ENCODE data around the gene TMEM134. TPM values are rescaled to one million over a fixed set of nuclear protein-coding genes. Genes with fewer than 3 reads are reported as not detected.

Gene TMEM134
- total RNA-seq, 4 donors from 2014 or later: 109 to 205 (median 145) TPM

GRCh38 chr11:67495234-67496005 is 26.4 kb upstream of the TMEM134 start:
- intact Hi-C loops (cut with DNase I): no loop called here
- WGBS, 2 donors: 86% methylated on average over 6 of the region's 16 CpGs; no CpG with 5 or more reads in 1 of the 2 donors
- Histone ChIP-seq H3K4me3 (no peak overlapping the region), H3K27me3 (no peaks in the 10 kb centered on the region), H3K4me1 (no peaks in the 10 kb centered on the region), H3K36me3 (peaks cover 24 to 100% (median 32%) of the 10 kb centered on the region in 3 donors), H3K27ac (no peak overlapping the region), H3K9me3 (no peaks in the 10 kb centered on the region)
- TF ChIP-seq POLR2A (IDR thresholded peaks at IDR 0.05) (no peak), CTCF (IDR thresholded peaks at IDR 0.05) (no peak)
- DNase-seq: no peak

DNA sequence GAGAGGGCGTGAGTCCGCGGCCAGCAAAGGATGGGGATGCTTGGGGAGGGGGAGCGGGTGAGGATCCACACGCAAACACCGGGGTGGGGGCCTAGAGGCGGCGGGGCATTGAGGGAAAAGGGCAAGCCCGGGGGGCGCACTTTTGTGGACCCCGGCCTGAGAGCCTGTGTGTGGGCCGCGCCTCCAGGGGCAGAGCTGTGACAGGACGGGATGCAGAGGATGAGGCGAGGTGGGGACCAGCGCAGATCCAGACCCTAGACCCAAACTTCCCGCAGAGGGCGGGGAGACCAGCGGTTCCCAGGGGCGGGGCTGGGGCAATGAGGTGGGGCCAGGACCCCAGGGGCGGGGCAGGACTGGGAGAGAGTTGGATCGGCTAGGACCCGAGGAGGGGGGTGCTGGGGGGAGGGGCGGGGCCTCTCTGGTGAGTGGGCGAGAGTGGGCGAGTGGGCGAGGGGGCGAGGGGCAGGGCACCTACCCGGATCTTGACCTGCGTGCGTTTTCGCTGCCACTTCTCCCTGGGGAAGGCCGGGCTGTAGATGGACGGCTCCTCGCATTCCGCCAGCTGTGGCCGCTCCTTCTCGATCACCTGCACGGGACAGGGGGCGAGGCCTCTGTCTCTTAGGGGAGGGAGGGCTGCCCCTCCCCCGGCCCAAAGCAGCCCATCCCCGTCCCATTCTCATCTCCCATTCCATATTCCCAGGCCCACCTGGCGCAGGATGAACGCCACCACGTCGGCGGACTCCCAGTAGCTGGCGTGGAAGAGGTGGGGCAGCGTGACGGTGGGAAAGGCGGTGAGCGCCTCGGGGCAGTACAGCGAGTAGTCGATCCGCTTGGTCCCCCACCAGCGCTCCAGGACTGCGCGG is 25.6 kb upstream of the TMEM134 start:
- DNase-seq: no peak

DNA sequence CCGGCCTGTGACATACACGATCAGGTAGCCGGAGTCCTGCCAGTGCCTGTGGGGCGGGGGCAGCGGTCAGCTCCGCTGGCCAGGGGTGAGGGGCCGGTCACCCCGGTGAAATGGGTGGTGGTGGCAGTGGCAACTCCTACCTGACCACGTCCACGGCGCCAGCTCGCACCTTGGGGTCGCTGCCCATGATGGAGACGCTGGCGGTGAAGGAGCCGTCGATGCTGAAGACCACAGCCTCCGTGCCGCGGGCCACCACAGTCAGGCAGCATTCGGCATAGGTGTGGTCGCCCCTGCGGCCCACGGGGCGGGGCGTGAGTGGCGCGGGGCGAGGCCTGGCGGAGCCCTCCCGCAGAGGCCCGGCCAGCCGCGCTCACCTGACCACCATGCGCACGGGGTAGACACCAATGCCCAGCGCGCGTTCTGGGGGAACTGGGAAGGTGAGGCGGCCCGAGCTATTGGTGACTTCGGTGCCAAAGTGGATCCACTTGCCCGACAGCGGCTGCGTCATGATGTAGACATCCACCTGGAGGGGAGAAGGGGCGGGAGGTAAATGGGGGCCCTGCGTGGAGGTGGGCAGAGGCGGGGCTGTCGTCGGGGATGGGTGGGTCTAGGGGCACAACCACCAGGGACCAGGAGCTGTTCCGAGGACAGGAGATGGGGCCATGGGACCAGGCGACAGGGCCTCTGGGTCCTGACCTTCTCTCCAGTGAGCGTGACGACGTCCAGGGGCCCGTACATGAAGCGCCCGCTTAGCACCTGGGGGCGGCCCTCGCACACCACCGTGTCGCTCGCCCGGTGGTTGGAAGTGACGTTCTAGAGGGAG is 24.7 kb upstream of the TMEM134 start:
- no peak for DNase-seq
- Histone ChIP-seq H3K4me3 (no peak overlapping the region), H3K9me3 (no peaks in the 10 kb centered on the region), H3K4me1 (no peaks in the 10 kb centered on the region), H3K36me3 (peaks cover 39 to 100% (median 43%) of the 10 kb centered on the region in 3 donors), H3K27me3 (no peaks in the 10 kb centered on the region), H3K27ac (no peak overlapping the region)
- TF ChIP-seq POLR2A (IDR thresholded peaks at IDR 0.05) (no peak), CTCF (IDR thresholded peaks at IDR 0.05) (no peak)
- intact Hi-C loops (cut with DNase I): no loop called here
- WGBS, 2 donors: 90 to 93% methylated on average over 2 to 33 of the region's 65 CpGs

More for the DNA sequence above, 25.6 kb upstream of the TMEM134 start:
- TF ChIP-seq CTCF (IDR thresholded peaks at IDR 0.05): no peak
- no peak for TF ChIP-seq POLR2A (IDR thresholded peaks at IDR 0.05)
- no peak overlapping the region for H3K4me3 ChIP-seq
- intact Hi-C loops (cut with DNase I): no loop called here
- peaks cover 31 to 100% (median 38%) of the 10 kb centered on the region in 3 donors for H3K36me3 ChIP-seq
- H3K9me3 ChIP-seq: no peaks in the 10 kb centered on the region
- no peaks in the 10 kb centered on the region for H3K27me3 ChIP-seq
- 80 to 87% methylated on average over 17 to 27 of the region's 59 CpGs for WGBS, 2 donors
- no peak overlapping the region for H3K27ac ChIP-seq
- H3K4me1 ChIP-seq: no peaks in the 10 kb centered on the region

GRCh38 chr11:67492801-67493547 is 23.9 kb upstream of the TMEM134 start:
- no peaks in the 10 kb centered on the region for H3K27me3 ChIP-seq
- no peak for DNase-seq
- intact Hi-C loops (cut with DNase I): no loop called here
- WGBS, 2 donors: no CpG with 5 or more reads among the region's 46 CpGs
- no peak overlapping the region for H3K4me3 ChIP-seq
- H3K36me3 ChIP-seq: peaks cover 42 to 98% (median 43%) of the 10 kb centered on the region in 3 donors
- H3K9me3 ChIP-seq: no peaks in the 10 kb centered on the region
- no peaks in the 10 kb centered on the region for H3K4me1 ChIP-seq
- no peak for TF ChIP-seq POLR2A (IDR thresholded peaks at IDR 0.05)
- no peak for TF ChIP-seq CTCF (IDR thresholded peaks at IDR 0.05)
- no peak overlapping the region for H3K27ac ChIP-seq

All from esophagus squamous epithelium (tissue), 5 donors.